Fibroblast of upper back skin (primary cell): Measurements from ENCODE around the gene NAT16.
"Not testable (repeated sequence)": the region's sequence is repeated elsewhere in the genome, so short reads cannot be mapped to it uniquely, and the experiment has no call there.

ENCODE experiments used
- DNase-seq: peaks from one replicate; pipeline ENCODE4 v3.0.0-alpha.2; 2013

NAT16 gene

DNA sequence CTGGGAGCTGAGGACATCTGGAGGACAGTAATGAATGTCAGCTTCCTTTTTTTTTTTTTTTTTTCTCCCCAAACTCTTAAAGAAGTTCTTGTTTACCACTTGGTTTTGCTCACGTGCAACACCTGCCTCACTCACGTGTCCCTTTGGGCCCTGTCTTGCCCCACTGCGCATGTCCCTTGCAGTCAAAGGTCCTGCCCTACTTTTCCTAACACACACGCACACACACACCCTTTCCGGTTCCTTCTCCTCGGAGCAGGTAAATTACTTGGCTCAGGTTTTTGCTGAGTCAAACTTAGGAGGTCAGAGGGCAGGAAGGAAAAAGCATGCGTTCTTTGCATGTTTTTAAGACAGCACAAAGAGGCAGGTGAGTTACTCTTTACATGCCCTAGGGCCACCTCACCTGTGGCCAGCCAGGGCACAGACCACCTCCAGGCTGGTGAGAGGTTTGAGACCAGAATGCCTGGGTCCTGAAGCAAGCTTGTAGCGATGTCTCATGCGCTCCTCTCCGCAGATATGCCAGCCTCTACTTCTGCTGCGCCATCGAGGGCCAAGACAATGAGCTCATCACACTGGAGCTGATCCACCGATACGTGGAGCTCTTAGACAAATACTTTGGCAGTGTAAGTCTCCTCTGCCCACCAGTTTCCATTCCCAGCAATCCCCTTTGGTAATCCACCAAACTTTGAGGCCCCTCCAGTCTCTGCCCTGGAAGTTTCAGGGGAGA lies 23.1 kb downstream of the NAT16 start:
- no peak for DNase-seq

DNA sequence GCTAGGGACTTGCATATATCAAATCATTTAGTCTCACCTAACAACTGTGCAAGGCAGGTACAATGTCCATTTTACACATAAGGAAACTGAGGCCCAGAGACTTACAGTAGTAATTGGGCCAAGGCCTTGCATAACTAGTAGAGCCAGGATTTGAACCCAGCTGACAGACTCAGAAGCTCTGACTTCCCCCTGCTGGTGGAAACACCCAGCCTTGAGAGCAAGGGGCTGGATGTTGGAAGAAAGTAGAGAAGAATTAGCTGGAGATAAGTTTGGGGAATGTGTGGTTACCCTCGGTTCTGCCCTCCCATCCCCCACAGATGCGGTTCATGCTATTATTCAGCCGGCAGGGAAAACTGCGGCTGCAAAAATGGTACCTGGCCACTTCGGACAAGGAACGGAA lies 23.8 kb downstream of the NAT16 start:
- no peak for DNase-seq

DNA sequence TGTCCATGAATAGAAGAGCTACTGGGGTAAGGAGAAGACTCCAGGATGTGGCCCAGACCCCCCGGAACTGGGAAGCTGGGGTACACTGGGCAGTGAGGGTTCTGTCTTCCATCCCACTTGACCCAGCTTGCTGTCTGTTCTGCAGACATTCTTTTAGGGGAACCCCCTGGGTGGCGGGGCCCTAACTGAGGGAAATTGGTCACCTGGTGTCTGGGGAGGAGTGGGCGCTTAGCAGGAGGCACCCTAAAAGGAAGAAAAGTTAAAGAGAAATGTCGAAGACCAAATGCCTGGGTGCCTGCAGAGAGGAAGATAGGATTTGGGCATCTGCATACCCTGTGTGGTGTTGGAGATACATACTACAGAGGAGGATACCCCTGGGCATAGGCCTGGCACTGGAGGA lies 24.8 kb downstream of the NAT16 start:
- DNase-seq: no peak

DNA sequence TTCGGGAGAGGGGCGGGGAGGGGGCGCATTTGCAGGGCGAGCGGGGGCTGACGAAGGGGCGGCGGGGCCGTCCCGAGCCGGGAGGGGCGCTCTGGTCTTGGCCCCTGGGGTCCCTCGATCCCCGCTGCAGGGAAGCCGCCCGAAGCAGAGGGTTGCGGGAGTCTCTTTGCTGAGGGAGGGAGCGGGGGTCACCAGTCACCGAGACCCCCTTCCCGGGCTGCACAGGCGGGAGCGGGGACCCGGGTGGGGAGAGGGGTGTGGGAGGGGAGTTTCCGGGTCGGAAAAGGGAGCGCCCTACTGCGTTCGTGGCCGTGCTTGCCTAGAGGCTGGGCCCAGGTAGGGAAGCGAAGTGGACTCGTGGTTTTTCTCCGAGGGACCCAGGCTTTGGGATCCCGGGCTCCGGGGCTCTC lies 25.4 kb downstream of the NAT16 start:
- no peak for DNase-seq

DNA sequence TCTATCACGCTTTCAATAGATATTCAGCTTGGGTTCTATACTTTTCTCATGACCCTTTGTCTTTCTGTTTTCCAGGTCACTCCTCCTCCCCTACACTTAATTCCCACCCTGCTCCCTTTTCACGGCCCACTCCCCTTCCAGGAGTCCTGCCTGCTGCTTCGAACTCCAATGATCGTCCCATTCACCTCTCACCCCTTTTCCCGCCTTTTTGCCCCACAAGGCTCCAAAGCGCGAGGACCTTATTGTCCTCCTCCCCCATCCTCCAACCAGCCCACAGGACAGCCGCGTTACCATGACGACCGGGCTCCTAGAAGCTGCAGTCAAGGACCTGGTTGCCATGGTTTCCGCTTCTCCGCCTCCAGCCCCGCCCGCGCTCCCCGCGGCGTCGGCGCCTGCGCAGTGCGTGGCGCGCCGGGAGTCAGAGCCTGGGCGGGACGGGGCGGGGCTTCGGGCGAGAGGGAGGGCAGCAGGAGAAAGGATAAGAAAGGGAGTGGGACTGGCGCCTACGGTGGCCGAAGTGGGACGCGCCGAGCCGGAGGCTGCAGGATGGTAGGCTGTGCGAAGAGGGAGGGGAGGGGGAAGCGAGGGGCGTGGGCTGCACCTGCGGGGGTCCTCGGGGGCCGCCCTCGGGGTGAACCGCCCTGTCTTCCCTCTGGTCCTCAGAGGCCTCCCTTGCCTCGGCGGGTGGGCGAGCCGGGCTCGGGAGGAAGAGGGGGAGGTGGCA lies 26.0 kb downstream of the NAT16 start, which contains the start of gene AP1S1:
Gene AP1S1, plus strand, starts transcription at position 508 of the 724 bp plus-strand sequence. Its CDS starts 39 bp downstream, at position 547.
- DNase-seq: peak; percentile 94

DNA sequence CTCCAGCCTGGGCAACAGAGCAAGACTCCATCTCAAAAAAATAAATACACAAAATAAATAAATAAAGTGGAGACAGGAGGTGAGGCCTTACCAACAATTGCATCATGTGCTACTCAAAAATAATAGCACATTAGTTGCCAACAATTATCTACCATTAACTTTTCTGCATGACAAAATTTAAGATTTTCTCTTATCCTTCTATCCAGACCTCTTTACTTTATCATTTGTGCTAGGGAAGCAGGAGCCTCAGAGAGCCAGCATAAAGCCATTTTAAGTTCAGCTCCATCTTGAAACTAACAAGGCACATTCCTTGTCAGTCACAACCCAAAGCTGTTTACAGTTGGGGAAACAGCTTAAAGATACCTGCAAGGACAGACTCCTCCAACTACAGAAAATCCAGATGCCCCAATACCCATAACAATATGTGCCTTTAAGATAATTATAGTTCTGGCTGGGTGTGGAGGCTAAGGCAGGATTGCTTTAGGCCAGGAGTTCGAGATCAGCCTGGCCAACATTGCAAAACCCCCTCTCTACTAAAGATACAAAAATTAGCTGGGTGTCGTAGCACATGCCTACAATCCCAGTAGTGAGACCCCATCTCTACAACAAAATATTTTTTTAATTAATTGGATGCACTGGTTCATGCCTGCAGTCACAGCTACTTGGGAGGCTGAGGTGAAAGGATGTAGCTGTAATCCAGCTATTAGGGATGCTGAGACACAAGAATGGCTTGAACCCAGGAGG lies 28.0 kb downstream of the NAT16 start:
- no peak for DNase-seq

DNA sequence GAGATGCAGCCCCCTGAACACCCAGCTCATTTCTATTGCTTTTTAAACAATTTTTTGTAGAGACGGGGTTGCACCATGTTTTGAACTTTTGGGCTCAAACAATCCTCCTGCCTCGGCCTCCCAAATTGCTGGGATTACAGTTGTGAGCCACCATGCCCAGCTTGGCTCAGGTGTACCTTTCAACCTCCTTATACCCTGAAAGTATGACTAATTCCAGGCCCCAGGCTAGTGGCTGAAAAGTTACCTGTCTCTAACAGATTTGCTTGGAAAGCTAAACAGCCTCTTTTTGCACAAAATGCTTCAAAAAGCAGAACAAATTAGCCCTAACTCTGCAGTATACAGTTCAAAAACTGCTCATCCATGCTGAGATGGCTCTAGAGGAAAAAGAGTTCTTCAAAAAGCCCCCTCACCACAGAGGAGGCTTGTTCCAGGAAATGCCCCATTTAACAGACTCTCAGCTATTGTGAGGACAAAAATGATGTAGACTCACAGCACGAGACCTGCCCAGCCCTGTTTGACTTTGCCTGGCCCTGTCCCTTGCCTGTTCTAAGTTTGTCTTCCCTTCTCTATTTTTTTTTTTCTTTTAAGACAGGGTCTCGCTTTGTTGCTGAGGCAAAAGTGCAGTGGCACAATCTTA lies 39.2 kb downstream of the NAT16 start:
- no peak for DNase-seq

DNA sequence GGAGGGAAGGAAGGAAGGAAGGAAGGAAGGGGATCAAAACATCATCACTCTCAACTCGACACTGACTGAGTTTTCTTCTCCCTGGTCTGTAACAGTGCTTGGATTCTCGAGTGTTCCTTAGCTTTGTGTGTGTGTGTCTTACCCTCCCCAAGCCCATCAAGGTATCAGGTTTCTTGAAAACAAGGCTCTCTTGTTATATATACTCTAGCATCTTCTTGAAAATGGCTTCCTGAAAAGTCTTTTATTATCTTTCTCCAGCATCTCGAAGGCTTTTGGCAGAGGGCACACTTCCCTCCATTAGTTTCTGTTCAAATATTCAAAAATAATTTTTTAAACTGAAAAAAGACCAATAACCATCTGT lies 39.8 kb downstream of the NAT16 start:
- no peak for DNase-seq

DNA sequence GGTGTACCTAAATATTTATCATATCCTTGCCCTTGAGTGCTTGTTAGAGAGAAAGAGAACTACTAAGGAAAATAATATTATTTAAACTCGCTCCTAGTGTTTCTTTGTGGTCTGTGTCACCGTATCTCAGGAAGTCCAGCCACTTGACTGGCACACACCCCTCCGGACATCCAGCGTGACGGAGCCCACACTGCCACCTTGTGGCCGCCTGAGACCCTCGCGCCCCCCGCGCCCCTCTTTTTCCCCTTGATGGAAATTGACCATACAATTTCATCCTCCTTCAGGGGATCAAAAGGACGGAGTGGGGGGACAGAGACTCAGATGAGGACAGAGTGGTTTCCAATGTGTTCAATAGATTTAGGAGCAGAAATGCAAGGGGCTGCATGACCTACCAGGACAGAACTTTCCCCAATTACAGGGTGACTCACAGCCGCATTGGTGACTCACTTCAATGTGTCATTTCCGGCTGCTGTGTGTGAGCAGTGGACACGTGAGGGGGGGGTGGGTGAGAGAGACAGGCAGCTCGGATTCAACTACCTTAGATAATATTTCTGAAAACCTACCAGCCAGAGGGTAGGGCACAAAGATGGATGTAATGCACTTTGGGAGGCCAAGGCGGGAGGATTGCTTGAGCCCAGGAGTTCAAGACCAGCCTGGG lies 41.8 kb downstream of the NAT16 start:
- peak; percentile 97 for DNase-seq

DNA sequence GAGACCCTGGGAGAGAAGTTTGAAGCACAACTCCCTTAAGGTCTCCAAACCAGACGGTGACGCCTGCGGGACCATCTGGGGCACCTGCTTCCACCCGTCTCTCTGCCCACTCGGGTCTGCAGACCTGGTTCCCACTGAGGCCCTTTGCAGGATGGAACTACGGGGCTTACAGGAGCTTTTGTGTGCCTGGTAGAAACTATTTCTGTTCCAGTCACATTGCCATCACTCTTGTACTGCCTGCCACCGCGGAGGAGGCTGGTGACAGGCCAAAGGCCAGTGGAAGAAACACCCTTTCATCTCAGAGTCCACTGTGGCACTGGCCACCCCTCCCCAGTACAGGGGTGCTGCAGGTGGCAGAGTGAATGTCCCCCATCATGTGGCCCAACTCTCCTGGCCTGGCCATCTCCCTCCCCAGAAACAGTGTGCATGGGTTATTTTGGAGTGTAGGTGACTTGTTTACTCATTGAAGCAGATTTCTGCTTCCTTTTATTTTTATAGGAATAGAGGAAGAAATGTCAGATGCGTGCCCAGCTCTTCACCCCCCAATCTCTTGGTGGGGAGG lies 42.4 kb downstream of the NAT16 start:
- no peak for DNase-seq

DNA sequence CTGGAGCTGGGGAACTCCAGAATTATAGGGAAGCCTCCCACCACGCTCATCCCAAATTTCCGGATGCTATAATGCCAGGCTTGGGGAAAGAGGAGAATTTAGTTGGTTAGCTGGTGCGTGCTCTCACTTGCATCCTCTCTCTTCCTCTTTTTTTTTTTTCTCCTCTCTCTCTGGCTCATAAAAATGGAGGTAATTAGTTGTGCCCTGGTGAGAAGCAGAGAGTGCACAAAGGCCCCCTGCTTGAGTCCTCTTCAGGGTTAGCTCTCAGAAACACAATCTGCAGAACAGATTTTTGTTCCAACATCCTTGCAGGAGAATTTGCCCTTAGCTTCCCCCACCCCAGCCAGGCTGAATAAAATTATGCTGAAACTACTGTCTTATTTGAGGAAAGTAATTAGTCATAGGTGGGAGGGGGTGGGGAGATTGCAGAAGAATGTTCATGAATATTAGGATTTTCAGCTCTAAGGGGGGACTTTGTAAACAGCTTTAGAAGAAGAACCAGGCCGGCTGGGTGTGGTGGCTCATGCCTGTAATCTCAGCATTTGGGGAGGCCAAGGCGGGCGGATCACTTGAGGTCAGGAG lies 45.6 kb downstream of the NAT16 start:
- DNase-seq: peak; percentile 80

DNA sequence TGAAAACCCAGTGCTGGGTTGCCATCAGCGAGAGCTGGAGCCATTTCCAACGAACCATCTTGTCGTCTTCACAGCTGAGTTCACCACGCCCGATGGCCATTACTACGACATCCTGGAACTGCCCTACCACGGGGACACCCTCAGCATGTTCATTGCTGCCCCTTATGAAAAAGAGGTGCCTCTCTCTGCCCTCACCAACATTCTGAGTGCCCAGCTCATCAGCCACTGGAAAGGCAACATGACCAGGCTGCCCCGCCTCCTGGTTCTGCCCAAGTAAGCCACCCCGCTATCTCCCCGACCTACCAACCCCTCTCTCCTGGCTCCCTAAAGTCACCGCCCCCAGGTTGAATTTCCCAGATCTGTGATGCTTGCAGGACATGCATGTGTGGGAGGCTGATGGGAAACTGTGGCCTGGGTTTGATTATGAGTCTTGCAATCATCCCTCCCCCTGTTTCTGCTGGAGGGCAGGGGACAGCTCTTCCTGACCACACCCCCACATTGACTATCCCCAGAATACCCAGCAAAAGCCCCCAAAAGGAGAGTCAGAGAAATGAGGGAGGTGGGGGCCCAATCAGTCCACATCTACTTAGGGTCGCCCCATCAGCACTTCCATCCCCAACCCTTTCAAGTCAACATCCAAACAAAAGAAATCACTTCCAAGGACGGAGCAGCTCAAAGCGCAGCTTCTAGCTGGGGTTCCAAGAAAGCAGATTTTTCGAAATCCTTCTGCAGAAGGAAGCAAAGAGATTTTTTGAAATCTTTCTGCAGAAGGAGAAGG lies 46.3 kb downstream of the NAT16 start:
- peak; percentile 58 for DNase-seq

DNA sequence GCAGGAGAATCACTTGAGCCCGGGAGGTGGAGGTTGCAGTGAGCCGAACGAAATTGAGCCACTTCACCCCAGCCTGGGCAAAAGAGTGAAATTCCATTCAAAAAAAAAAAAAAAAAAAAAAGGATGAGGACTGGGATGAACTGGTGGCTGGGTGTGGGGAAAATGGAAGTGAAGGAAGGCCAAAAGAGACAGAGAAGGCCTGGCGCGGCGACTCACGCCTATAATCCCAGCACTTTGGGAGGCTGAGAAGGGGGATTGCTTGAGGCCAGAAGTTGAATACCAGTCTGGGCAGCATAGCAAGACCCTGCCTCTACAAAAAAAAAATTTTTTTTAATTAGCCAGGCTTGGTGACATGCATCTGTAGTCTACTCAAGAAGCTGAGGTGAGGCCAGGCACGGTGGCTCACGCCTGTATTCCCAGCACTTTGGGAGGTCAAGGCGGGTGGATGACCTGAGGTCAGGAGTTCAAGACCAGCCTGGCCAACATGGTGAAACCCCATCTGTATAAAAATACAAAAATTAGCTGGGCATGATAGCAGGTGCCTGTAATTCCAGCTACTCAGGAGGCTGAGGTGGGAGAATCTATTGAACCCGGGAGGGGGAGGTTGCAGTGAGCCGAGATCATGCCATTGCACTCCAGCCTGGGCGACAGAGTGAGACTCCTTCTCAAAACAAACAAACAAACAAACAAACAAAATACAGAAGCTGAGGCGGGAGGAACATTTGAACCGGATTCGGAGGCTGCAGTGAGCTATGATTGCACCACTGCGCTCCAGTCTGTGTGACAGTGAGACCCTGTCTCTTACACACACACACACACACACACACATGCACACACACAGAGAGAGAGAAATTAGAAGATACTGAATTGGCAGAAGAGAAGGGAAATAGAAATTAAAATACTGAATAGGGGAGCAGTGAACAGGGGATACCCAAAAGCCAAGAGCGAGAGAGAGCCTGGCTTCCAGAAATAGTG lies 47.2 kb downstream of the NAT16 start:
- not testable (repeated sequence) for DNase-seq

DNA sequence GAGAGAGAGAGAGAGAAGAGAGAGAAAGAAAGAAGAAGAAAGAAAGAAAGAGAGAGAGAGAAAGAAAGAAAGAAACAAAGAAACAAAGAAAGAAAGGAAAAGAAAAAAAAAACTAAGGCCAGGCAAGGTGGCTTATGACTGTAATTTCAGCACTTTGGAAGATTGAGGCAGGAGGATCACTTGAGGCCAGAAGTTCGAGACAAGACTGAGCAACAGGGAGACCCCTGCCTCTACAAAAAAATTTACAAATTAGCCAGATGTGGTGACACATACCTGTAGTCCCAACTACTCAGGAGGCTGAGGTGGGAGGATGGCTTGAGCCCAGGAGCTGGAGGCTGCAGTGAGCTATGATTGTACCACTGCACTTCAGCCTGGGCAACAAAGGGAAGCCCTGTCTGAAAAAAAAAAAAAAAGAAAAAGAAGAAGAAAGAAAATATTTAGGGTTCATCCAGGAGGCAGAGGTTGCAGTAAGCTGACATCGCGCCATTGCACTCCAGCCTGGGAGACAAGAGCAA lies 50.4 kb downstream of the NAT16 start:
- DNase-seq: no peak

DNA sequence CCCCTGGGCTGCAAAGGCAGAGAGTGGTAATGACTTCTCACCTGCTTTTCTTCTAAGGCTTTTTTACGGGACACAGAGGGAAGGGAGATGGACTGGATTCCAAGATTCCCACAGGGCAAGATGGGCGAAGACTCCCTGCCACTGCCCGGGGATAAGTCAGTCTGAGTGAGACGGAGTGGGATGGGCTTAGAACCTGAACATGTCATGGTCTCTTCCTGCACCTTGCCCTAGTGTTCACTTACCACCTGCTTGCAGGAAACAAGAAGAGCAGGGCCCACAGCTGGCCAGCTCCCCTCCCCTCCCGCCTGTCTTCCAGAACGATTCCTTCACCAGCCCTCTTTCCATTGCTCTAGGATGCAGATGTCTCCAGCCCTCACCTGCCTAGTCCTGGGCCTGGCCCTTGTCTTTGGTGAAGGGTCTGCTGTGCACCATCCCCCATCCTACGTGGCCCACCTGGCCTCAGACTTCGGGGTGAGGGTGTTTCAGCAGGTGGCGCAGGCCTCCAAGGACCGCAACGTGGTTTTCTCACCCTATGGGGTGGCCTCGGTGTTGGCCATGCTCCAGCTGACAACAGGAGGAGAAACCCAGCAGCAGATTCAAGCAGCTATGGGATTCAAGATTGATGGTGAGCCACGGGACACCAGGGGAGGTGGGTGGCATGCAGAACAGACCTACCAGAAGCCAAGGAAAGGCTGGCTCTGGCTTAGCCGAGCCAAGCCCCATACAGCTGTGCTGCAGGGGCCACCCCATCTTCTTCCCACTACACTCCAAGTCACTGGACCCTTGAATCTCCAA lies 51.9 kb downstream of the NAT16 start:
- DNase-seq: no peak

DNA sequence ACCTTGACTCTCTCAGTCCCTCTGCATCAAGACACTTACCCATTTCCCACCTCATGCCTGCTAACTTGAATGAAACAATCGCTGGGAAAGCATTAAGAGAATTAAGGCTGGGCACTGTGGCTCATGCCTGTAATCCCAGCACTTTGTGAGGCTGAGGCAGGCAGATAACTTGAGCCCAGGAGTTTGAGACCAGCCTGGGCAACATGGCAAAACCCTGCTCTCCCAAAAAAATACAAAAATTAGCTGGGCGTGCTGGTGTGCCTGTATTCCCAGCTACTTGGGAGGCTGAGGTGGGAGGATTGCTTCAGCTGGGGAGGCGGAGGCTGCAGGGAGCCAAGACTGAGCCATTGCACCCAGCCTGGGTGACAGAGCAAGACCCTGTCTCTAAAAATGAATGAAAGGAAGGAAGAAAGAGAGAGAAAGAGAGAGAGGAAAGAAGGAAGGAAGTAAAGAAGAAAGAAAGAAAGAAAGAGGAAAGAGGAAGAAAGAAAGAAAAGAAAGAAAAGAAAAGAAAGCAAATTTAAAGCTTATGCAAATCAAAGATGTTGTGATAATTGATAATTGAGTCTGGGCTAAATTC lies 52.5 kb downstream of the NAT16 start:
- DNase-seq: no peak

DNA sequence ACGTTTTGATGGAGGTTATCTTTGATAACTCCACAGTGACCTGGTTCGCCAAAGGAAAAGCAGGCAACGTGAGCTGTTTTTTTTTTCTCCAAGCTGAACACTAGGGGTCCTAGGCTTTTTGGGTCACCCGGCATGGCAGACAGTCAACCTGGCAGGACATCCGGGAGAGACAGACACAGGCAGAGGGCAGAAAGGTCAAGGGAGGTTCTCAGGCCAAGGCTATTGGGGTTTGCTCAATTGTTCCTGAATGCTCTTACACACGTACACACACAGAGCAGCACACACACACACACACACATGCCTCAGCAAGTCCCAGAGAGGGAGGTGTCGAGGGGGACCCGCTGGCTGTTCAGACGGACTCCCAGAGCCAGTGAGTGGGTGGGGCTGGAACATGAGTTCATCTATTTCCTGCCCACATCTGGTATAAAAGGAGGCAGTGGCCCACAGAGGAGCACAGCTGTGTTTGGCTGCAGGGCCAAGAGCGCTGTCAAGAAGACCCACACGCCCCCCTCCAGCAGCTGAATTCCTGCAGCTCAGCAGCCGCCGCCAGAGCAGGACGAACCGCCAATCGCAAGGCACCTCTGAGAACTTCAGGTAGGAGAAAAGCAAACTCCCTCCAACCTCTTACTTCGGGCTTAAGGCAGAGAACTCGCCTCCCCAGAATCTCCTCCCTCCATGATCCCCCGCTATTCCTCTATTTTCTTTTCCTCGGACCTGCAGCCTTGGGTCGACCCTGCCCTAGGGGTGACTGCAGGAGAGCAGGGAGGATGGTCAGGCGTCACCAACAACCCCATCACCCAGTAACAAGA lies 53.2 kb downstream of the NAT16 start, which contains the start of gene SERPINE1:
Gene SERPINE1, plus strand, starts transcription at position 454 of the 809 bp plus-strand sequence. CDS start 1,290 bp downstream, outside the sequence.
- DNase-seq: peak; percentile 100
